ENCODE data around the gene CTSD.

Gene CTSD

DNA sequence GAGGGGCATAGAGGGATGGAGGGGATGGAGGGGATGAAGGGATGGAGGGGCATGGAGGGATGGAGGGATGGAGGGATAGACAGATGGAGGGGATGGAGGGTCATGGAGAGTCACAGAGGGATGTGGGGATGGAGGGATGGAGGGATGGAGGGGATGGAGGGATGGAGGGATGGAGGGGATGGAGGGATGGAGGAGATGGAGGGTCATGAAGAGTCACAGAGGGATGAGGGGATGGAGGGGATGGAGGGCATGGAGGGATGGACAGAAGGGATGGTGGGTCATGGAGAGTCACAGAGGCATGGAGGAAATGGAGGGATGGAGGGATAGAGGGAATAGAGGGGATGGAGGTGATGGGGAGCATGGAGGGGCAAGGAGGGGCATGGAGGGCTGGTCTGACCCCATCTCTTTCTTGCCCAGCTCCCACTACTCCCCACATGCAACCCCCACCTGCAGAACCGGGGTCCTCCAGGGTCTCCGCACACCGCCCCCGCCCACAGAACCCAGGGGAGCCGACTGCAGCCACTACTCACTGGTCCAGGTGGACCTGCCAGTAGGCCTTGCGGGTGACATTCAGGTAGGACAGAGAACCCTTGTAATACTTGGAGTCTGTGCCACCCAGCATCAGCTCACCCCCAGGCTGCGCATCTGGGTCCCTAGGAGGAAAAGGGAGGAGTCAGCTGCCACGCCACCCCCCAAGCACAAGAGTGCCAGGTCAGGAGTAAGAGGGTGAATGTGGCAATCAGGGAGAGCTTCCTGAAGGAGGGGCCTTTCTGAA, 9.2 kb downstream of the CTSD start:
- DNase-seq = no peak

- no peak for DNase-seq
Measured at GRCh38 chr11:1753929-1754305, 9.8 kb downstream of the CTSD start.

DNA sequence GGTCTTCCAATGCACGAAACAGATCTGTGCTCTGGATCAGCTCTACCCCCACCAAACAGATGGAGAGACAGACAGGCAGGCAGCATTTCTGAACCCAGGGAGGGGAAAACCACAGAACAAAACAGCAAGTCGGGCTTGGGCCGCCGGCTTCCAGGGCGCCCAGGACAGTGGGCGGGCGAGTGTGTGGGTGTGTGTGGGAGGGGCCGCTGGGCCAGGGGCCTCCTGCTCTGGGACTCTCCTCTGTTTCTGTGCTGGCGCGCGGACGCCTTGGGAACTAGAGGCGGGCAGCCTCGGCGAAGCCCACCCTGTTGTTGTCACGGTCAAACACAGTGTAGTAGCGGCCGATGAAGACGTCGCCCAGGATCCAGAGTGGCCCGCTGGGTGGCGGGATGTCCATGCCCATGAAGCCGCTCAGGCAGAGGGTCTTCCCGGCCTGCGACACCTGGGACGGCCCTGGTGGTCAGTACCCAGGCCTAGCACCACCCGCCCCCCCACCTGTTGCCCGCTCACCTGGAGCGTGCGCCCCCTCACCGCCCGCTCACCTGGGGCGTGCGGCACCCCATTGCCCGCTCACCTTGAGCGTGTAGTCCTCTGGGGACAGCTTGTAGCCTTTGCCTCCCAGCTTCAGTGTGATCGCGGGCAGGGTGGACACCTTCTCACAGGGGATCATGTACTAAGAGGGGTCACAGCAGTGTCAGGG, 10.3 kb downstream of the CTSD start:
- DNase-seq = no peak

- no peak for DNase-seq
Measured at GRCh38 chr11:1752907-1753228, 10.9 kb downstream of the CTSD start.

DNA sequence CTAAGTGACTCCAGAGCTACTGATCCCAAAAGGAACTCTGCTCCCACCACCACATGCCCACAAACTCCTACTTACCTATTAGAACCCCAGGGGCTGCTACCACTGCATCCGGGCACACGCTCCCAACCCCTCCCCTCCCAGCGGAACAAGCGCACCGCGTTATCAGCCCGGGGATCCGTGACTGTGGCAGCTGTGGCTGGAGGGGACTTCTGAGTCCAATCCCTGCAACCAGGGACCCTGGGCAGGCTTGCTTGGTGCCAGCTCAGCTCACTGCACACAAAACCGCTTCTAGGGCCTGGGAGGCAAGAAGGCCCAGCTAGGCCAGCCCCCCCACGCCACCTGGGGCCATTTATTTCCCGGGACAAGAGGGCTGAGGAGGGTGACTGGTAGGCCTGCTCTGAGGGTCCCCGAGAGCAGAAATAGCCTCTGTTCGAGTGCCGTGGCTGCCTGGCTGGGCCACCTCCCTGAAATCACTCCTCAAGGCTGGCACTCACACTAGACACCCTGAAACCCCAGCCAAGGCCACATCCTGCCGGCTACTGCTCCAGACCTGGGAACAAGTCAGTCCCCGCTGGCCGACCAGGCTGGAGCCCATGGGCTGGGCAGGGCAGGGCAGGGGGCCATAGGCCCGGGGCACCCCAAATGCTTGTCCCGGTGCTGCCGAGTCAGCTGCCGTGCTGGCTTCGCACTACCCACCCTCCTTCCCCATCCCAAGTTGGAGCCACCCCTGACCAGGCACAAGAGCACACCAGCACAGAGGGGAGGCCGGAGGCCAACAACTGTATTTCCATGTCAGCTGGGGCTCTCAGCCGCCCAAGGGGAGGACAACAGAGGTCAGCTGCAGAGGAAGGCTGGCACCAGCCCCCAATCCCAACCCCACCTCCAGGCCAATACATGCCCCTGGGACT, 11.5 kb downstream of the CTSD start:
- no peak for DNase-seq

DNA sequence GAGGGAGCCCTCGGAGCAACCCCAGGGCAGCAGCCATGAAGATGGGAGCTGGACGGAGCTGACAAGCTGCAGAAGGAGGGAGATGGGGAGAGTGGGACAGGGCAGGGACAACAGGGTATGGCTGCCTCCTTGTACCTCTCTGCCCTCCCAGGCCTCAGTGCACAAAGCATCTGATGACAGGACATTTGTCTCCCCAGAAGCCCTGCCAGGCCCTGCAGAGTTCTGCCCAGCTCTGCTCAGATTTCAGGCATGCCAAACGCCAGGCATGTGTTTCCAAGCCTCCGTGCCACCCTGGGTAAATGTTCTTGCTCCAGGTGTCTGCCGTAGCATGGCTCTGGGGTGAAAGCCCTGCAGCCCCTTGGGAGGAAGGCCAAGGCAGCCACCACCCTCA, 12.2 kb downstream of the CTSD start:
- DNase-seq = no peak

- DNase-seq = no peak
Measured at GRCh38 chr11:1750840-1751530, 12.7 kb downstream of the CTSD start.

DNA sequence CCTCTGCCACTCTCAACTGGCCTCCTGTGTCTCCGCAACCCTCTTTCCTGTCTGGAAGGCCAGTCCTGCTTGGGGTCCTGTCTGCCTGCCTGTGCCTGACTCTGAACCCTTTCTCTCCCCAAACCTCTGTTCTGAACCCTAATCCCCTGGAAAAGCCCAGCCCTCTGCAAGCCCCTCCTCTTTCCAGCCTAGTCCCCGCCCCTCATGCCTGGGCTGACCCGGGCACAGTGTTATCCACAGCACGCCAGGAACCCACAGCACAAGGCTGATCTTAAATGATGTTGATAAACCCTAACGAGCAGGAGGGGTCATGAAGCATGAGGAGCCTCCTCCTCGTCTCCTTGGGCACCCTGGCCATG, 13.3 kb downstream of the CTSD start, which contains the start of gene IFITM10:
Gene IFITM10, minus strand, starts transcription at position 115 of the 359 bp plus-strand sequence. CDS start 153 bp downstream, outside the sequence.
- peak; percentile 27 for DNase-seq

GRCh38 chr11:1749395-1750351, 14.1 kb downstream of the CTSD start:
- peak; percentile 38 for DNase-seq

DNA sequence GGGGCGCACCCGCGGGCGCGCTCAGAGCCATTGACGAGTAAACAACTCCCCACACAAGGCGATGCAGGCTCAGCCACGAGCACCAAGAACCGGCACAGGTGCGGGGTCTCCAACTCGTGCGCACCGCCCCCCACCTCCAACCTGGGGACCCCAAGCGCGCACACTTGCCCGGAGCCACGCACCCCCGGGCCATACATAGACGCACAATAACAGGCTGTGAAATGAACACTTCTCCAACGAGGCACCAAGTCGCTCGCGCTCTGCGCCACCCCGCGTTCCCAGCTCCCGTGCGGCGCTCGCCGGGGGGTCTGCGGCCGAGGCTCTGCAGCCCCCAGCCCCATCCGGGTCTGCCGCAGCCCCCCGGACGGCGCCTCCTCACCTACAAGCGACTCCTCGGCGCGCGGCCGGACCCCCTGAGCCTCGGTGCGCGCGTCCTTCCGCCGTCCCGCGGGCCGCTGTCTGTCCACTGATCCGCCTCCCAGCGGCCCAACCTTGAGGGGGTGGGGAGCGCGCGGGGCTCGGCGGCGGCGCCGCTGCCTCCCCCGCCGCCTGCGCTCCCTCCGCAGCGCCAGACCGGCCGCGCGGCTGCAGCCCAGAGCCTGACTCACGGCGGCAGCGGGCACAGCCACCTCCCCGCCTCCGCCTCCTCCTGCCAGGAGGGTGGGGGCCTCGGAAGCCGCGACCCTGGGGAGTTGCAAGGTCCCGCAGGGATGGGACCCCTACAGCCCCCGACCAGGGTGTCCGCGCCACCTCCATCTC, 14.9 kb downstream of the CTSD start:
- peak; percentile 50 for DNase-seq

- DNase-seq = no peak
Measured at GRCh38 chr11:1747753-1748635, 15.7 kb downstream of the CTSD start.

- DNase-seq = no peak
Measured at GRCh38 chr11:1746956-1747752, 16.6 kb downstream of the CTSD start.

- no peak for DNase-seq
Measured at GRCh38 chr11:1746511-1746931, 17.2 kb downstream of the CTSD start.

DNA sequence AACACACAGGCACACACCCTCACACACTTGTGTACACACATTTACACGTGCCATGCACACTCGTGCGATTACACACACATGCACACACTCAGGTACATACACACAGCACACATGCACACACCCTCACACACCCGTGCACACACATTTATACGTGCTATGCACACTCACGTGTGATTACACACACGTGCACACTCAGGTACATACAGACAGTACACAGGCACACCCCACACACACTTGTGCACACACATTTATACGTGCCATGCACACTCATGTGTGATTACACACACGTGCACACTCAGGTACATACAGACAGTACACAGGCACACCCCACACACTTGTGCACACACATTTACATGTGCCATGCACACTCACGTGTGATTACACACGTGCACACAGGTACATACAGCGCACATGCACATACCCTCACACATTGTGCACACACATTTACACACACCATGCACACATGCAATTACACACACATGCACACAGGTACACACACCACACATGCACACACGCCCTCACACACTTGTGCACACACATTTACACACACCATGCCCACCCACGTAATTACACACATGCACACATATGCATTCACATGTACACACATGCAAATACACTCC, 17.9 kb downstream of the CTSD start:
- DNase-seq = no peak

DNA sequence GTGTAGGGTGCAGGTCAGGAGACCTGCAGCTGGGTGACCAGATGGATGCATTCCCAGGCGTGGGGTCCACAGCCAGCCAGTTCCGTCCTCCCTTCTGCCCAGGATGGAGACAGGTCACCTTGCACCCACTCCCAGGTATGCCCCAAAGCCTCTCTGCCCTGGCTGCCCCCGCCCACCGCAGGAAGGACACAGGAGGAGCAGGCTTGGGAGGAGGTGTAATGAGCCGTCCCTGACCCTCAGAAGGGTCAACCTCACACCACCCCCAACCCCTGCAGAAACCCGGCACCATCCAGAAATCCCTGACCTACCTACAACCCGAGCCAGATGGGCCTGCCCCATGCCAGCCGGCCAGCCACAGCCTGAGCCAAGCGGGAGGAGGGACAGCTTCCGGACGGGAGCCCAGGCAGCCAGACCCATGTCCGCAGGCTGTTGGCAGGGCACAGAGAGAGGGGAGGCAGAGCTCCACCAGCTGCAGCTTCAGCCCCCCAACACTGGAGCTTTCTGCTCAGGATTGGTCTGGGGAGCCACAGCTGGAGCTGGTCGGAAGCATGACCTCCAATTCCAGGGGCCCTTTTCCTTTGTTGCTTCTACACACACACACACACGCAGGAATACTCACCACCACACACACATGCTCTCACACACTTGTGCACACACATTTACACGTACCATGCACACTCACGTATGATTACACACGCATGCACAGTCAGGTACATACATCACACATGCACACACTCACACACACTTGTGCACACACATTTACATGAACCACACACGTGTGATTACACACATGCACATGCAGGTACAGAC, 18.6 kb downstream of the CTSD start:
- no peak for DNase-seq

DNA sequence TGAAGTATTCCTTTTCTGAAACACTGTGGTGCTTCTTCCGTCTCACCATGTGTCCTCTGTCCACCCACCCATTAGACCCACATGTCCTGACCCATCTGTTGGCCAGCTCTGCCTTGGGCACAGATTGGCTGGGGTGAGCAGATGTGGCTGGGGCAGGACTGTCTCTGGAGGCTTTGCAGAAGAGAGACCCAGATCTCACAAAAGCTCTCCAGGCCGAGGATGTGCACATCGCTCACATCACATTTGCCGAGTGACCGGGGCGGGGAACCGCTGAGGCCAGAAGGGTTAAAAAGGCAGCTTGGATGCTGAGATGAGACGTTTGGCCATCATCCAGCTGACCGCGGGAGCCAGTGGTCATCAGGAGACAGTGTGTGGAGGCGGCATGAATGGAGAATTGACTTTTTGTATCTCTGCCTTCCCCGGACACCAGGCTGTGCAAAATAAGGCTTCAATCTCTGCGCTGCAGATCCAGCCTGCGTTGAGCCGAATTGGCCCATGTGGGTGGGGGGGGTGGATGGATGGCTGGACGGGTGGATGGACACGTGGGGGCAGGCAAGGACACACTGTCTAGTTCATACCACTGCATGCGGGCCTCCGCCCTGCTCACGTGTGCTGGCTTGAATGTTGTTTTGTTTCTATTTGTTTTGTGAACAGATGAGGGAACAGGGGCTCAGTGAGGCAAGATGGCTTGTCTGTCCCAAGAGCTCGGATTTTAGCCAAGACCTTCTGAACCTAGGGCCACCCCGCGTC, 19.4 kb downstream of the CTSD start:
- no peak for DNase-seq

DNA sequence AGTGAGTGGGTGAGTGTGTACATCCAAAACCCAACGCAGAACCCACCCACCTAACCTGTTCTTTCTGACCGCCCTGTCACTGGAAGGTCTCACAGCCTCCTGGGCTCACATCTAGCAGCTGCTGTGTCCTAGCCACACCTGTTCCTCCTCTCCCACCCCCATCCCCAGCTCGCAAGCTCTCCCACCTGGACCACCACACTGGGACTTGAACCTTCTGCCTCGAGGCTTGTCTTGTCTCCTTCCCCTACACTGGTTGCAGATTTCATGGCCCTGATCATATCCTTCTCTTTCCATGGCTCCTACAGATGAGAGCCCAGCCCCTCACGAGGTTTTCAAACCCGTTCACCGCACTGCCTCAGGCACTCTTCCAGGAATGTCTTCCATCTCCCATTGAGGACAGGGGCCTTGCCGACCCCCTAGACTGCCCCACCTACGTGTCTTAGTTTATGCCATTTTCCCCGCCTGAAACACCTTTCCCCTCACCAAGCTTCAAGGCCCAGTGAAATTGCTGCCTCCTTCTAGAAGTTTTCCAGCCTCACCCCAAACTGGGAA, 20.1 kb downstream of the CTSD start:
- no peak for DNase-seq

All from eye (tissue), 1 donor.